PC-9 (cell line): ENCODE measurements around the gene CADM1. TPM values are rescaled to one million over a fixed set of nuclear protein-coding genes. Genes with fewer than 3 reads are reported as not detected.

Experiments
- BruUV-seq: library from RNA; stranded (reverse); fragments of 400-500 nt; replicated peaks from 2 replicates; lab custom pipeline; 2021; lab: Mats Ljungman, UMichigan
- CTCF ChIA-PET: fragments of 300-600 bp; sonication (Branson Sonifier 250); formaldehyde crosslinking; loops from one replicate; lab custom pipeline; 2022; ENCODE audit warnings: antibody characterized with exemption; lab: Charles Lee
- POLR2A ChIA-PET: fragments of 300-600 bp; sonication (Branson Sonifier 250); formaldehyde crosslinking; loops from one replicate; lab custom pipeline; 2022; ENCODE audit warnings: antibody characterized with exemption; ENCODE audit not compliant: unreplicated experiment; lab: Charles Lee
- DNase-seq, 2 experiments: peaks; one replicate each; pipeline versions ENCODE4 v3.0.0 to v3.0.0-alpha.2; 2015 to 2022; ENCODE audit warnings: mixed read lengths in 1 of 2
- H2AFZ ChIP-seq: fragments of 200-600 bp; sonication (generic); 2 replicates; pipeline ENCODE4 v1.8.1; 2017; ENCODE audit warnings: antibody characterized with exemption
- H3F3A ChIP-seq: fragments of 200-600 bp; sonication (generic); 2 replicates; pipeline ENCODE4 v1.8.1; 2017; ENCODE audit warnings: antibody characterized with exemption, mild to moderate bottlenecking, low read depth; ENCODE audit not compliant: insufficient read depth
- H3K27ac ChIP-seq: fragments of 200-600 bp; sonication (generic); 2 replicates; pipeline ENCODE4 v1.6.1; 2016; ENCODE audit warnings: mixed run types
- H3K27me3 ChIP-seq: fragments of 200-600 bp; sonication (generic); 2 replicates; pipeline ENCODE4 v1.6.1; 2016; ENCODE audit warnings: low read depth, mixed run types; ENCODE audit not compliant: insufficient read depth
- H3K36me3 ChIP-seq: fragments of 200-600 bp; sonication (generic); 2 replicates; pipeline ENCODE4 v1.6.1; 2016; ENCODE audit warnings: low read depth, mixed run types
- H3K4me1 ChIP-seq: fragments of 200-600 bp; sonication (generic); replicated peaks from 2 replicates; pipeline ENCODE4 v1.6.1; 2016; ENCODE audit warnings: mixed run types; ENCODE audit not compliant: insufficient read depth
- H3K4me2 ChIP-seq: fragments of 200-600 bp; sonication (generic); 2 replicates; pipeline ENCODE4 v1.6.1; 2017; ENCODE audit warnings: mixed run types
- H3K4me3 ChIP-seq: fragments of 200-600 bp; sonication (generic); 2 replicates; pipeline ENCODE4 v1.6.1; 2016; ENCODE audit warnings: mixed run types
- H3K79me2 ChIP-seq: fragments of 200-600 bp; sonication (generic); 2 replicates; pipeline ENCODE4 v1.6.1; 2017; ENCODE audit warnings: low read depth, mixed run types
- H3K9me2 ChIP-seq: fragments of 200-600 bp; sonication (generic); 2 replicates; pipeline ENCODE4 v1.8.1; 2017; ENCODE audit warnings: mild to moderate bottlenecking; ENCODE audit not compliant: insufficient read depth
- H3K9me3 ChIP-seq: fragments of 200-600 bp; sonication (generic); 2 replicates; pipeline ENCODE4 v1.8.1; 2016; ENCODE audit warnings: low read depth; ENCODE audit not compliant: insufficient read depth
- H4K20me1 ChIP-seq: fragments of 200-600 bp; sonication (generic); 2 replicates; pipeline ENCODE4 v1.8.1; 2017; ENCODE audit not compliant: insufficient read depth
- CTCF ChIP-seq: fragments of 200-600 bp; sonication (generic); conservative IDR thresholded peaks from 2 replicates; pipeline ENCODE4 v1.6.1; 2017; ENCODE audit warnings: mixed run types, antibody characterized with exemption, mild to moderate bottlenecking, moderate library complexity
- EZH2 ChIP-seq: fragments of 200-600 bp; sonication (generic); IDR thresholded peaks from 2 replicates; pipeline ENCODE4 v1.8.0; 2017; ENCODE audit warnings: antibody characterized with exemption, low read depth
- intact Hi-C: fragments of 100-400 bp; cut with micrococcal nuclease; formaldehyde crosslinking; loops from one replicate; pipeline ENCODE4 v1.10.0; 2022; ENCODE audit not compliant: unreplicated experiment
- total RNA-seq: library from RNA; stranded (reverse); gene quantifications from 2 replicates; pipeline ENCODE4 v1.2.3, GENCODE V29; 2021

CADM1 gene
- total RNA-seq, 1 experiment from 2014 or later: not detected

GRCh38 chr11:115437902-115438575 is 66.2 kb downstream of the CADM1 start:
- H3K4me2 ChIP-seq: no peak overlapping the region
- no peak overlapping the region for H3K4me3 ChIP-seq
- no peaks in the 10 kb centered on the region for H3K4me1 ChIP-seq
- BruUV-seq: no TSS peak
- no peaks in the 10 kb centered on the region for H3K79me2 ChIP-seq
- no peaks in the 10 kb centered on the region for H4K20me1 ChIP-seq
- no peak overlapping the region for H2AFZ ChIP-seq
- intact Hi-C loops: no loop called here
- H3K27me3 ChIP-seq: no peaks in the 10 kb centered on the region
- no peaks in the 10 kb centered on the region for H3K36me3 ChIP-seq
- POLR2A ChIA-PET: no interaction called here
- no peaks in the 10 kb centered on the region for H3F3A ChIP-seq
- TF ChIP-seq EZH2: no peak
- TF ChIP-seq CTCF: no peak
- H3K27ac ChIP-seq: no peak overlapping the region
- DNase-seq: no peak
- CTCF ChIA-PET: no interaction called here
- no peaks in the 10 kb centered on the region for H3K9me3 ChIP-seq
- H3K9me2 ChIP-seq: no peaks in the 10 kb centered on the region

- Histone ChIP-seq H2AFZ (no peak overlapping the region), H4K20me1 (no peaks in the 10 kb centered on the region), H3K4me1 (no peaks in the 10 kb centered on the region), H3K79me2 (no peaks in the 10 kb centered on the region), H3K27me3 (peaks cover 36% of the 10 kb centered on the region), H3K4me3 (no peak overlapping the region), H3F3A (no peaks in the 10 kb centered on the region), H3K9me3 (no peaks in the 10 kb centered on the region), H3K36me3 (no peaks in the 10 kb centered on the region), H3K27ac (no peak overlapping the region), H3K9me2 (no peaks in the 10 kb centered on the region), H3K4me2 (no peak overlapping the region)
- ChIA-PET POLR2A (no interaction called here), CTCF (no interaction called here)
- DNase-seq: no peak
- TF ChIP-seq EZH2: no peak
- no peak for TF ChIP-seq CTCF
- BruUV-seq: no TSS peak
- intact Hi-C loops: no loop called here
Measured at GRCh38 chr11:115430345-115430744, 73.9 kb downstream of the CADM1 start.

GRCh38 chr11:115428306-115428705 is 75.9 kb downstream of the CADM1 start:
- Histone ChIP-seq H3K27me3 (peaks cover 55% of the 10 kb centered on the region), H3K36me3 (no peaks in the 10 kb centered on the region), H2AFZ (no peak overlapping the region), H3K4me1 (no peaks in the 10 kb centered on the region), H4K20me1 (no peaks in the 10 kb centered on the region), H3K79me2 (no peaks in the 10 kb centered on the region), H3K9me3 (no peaks in the 10 kb centered on the region), H3K4me2 (no peak overlapping the region), H3K4me3 (no peak overlapping the region), H3K9me2 (no peaks in the 10 kb centered on the region), H3F3A (no peaks in the 10 kb centered on the region), H3K27ac (no peak overlapping the region)
- no peak for TF ChIP-seq CTCF
- TF ChIP-seq EZH2: no peak
- CTCF ChIA-PET: no interaction called here
- intact Hi-C loops: no loop called here
- DNase-seq: no peak
- BruUV-seq: no TSS peak
- POLR2A ChIA-PET: no interaction called here
